Endothelial cell of umbilical vein (primary cell): Measurements from ENCODE around the gene ZC3H14. TPM values are rescaled to one million over a fixed set of nuclear protein-coding genes. Genes with fewer than 3 reads are reported as not detected.

Source experiments
- BruUV-seq: library from RNA; stranded (reverse); fragments of 400-500 nt; replicated peaks from 2 replicates; lab custom pipeline; 2021; lab: Mats Ljungman, UMichigan
- CTCF ChIA-PET: fragments of 300-600, 350-600 bp; sonication (Branson Sonifier 250); formaldehyde crosslinking; loops from one replicate; lab custom pipeline; 2021; ENCODE audit warnings: antibody characterized with exemption, inconsistent platforms; lab: Charles Lee
- POLR2A ChIA-PET: fragments of 300-600, 350-600 bp; sonication (Branson Sonifier 250); formaldehyde crosslinking; loops from one replicate; lab custom pipeline; 2021; ENCODE audit warnings: antibody characterized with exemption, inconsistent platforms; lab: Charles Lee
- DNase-seq: peaks from one replicate; pipeline ENCODE4 v3.0.0-alpha.2; 2011; ENCODE audit warnings: low read depth, low spot score
- FAIRE-seq: peaks from 2 replicates; lab custom pipeline; 2011; peaks lifted over from hg19 to GRCh38; lab: Jason Lieb, UNC
- H2AFZ ChIP-seq: 2 replicates; pipeline ENCODE4 v1.6.0; 2012; ENCODE audit warnings: low read depth, low read length, control low read depth, inconsistent platforms
- H3K27ac ChIP-seq: 2 replicates; pipeline ENCODE4 v1.5.1; 2011; ENCODE audit warnings: low read depth, mild to moderate bottlenecking, control low read depth, low read length, moderate library complexity; ENCODE audit not compliant: insufficient read depth
- H3K27me3 ChIP-seq, 2 experiments: 2 replicates each; pipeline versions ENCODE4 v1.6.0 to v1.6.1; 2011; ENCODE audit warnings: low read length in 2 of 2, mixed read lengths in 1 of 2; ENCODE audit not compliant: control insufficient read depth in 2 of 2, insufficient read depth in 2 of 2
- H3K36me3 ChIP-seq, 2 experiments: 2 replicates in 1 of 2; 3 replicates in 1 of 2; pipeline ENCODE4 v1.5.1; 2011; ENCODE audit warnings: low read length in 2 of 2, mild to moderate bottlenecking in 1 of 2, moderate library complexity in 1 of 2; ENCODE audit not compliant: control insufficient read depth in 2 of 2, insufficient read depth in 2 of 2; ENCODE audit errors: extremely low read depth in 1 of 2
- H3K4me1 ChIP-seq: 3 replicates; pipeline ENCODE4 v1.5.1; 2011; ENCODE audit warnings: mild to moderate bottlenecking, low read length; ENCODE audit not compliant: control insufficient read depth, insufficient read depth; ENCODE audit errors: extremely low read depth
- H3K4me2 ChIP-seq: 2 replicates; pipeline ENCODE4 v1.6.1; 2011; ENCODE audit warnings: low read length, control low read depth, mixed read lengths; ENCODE audit not compliant: insufficient read depth
- H3K4me3 ChIP-seq, 3 experiments: fragments of 200-600 bp in 1 of 3; sonication (generic), shearing (Covaris generic) in 1 of 3; replicated peaks in 1 of 3; 2 replicates each; pipeline ENCODE4 v1.5.1; 2011 to 2016; ENCODE audit warnings: control low read depth in 3 of 3, low read length in 3 of 3, mild to moderate bottlenecking in 2 of 3, inconsistent platforms in 1 of 3, low read depth in 1 of 3, moderate library complexity in 1 of 3; ENCODE audit not compliant: insufficient read depth in 1 of 3
- H3K79me2 ChIP-seq: 2 replicates; pipeline ENCODE4 v1.6.0; 2012; ENCODE audit warnings: low read length, inconsistent platforms; ENCODE audit not compliant: control insufficient read depth, insufficient read depth
- H3K9ac ChIP-seq: replicated peaks from 2 replicates; pipeline ENCODE3; 2011; ENCODE audit warnings: low read length, control low read depth; ENCODE audit not compliant: insufficient read depth; ENCODE audit errors: extremely low read depth
- H3K9me1 ChIP-seq: replicated peaks from 3 replicates; pipeline ENCODE4 v1.6.0; 2011; ENCODE audit warnings: mild to moderate bottlenecking, low read length; ENCODE audit not compliant: control insufficient read depth, insufficient read depth; ENCODE audit errors: extremely low read depth
- H3K9me3 ChIP-seq: replicated peaks from 2 replicates; pipeline ENCODE4 v1.5.1; 2012; ENCODE audit warnings: low read length, inconsistent platforms; ENCODE audit not compliant: control insufficient read depth, insufficient read depth
- H4K20me1 ChIP-seq: replicated peaks from 2 replicates; pipeline ENCODE3; 2011; ENCODE audit warnings: mild to moderate bottlenecking, low read length; ENCODE audit not compliant: control insufficient read depth, insufficient read depth; ENCODE audit errors: extremely low read depth
- CTCF ChIP-seq, 2 donors: IDR thresholded peaks; 1 replicate in 1 of 2; 2 replicates in 1 of 2; pipeline ENCODE4 v1.5.1; 2011; ENCODE audit warnings: low read length in 2 of 2, mild to moderate bottlenecking in 2 of 2, moderate library complexity in 2 of 2, control low read depth in 1 of 2, inconsistent platforms in 1 of 2, low read depth in 1 of 2; ENCODE audit not compliant: insufficient read depth in 1 of 2; ENCODE audit errors: extremely low read depth in 1 of 2
- EZH2 ChIP-seq: IDR thresholded peaks from 2 replicates; pipeline ENCODE4 v1.6.1; 2012; ENCODE audit warnings: borderline replicate concordance, low read depth, mild to moderate bottlenecking, moderate library complexity, low read length, inconsistent platforms; ENCODE audit not compliant: severe bottlenecking
- FOS ChIP-seq: IDR thresholded peaks from 2 replicates; pipeline ENCODE4 v1.6.1; 2011; ENCODE audit warnings: mild to moderate bottlenecking, low read length, moderate library complexity, borderline replicate concordance; ENCODE audit not compliant: insufficient read depth
- GATA2 ChIP-seq: IDR thresholded peaks from 2 replicates; pipeline ENCODE4 v1.7.0; 2011; ENCODE audit warnings: low read depth, mild to moderate bottlenecking, moderate library complexity, mixed read lengths, low read length; ENCODE audit not compliant: insufficient read length, insufficient read depth
- JUN ChIP-seq: IDR thresholded peaks from 2 replicates; pipeline ENCODE4 v1.6.1; 2011; ENCODE audit warnings: borderline replicate concordance, low read depth; ENCODE audit not compliant: insufficient read length, insufficient read depth
- MAX ChIP-seq: IDR thresholded peaks from 2 replicates; pipeline ENCODE4 v1.6.1; 2011; ENCODE audit not compliant: insufficient read depth, insufficient read length
- MYC ChIP-seq: IDR thresholded peaks from one replicate; pipeline ENCODE4 v1.6.1; 2011; ENCODE audit warnings: mild to moderate bottlenecking, low read depth, low read length
- POLR2A ChIP-seq: IDR thresholded peaks from 2 replicates; pipeline ENCODE4 v1.6.1; 2012; ENCODE audit warnings: low read depth, mild to moderate bottlenecking, control low read depth, low read length
- POLR2AphosphoS5 ChIP-seq: IDR thresholded peaks from 2 replicates; pipeline ENCODE4 v1.6.1; 2012; ENCODE audit warnings: low read depth, mild to moderate bottlenecking, control low read depth, low read length, moderate library complexity; ENCODE audit not compliant: insufficient read depth
- dilution Hi-C: fragments of 300-500 bp; cut with MboI; formaldehyde crosslinking; loops from one replicate; pipeline ENCODE4 v1.15.0; 2019; ENCODE audit warnings: low sequenced_read_pairs; ENCODE audit not compliant: extremely low pct_ligation_motif_present
- intact Hi-C: fragments of 100-400 bp; cut with micrococcal nuclease; formaldehyde crosslinking; loops from one replicate; pipeline ENCODE4 v1.10.0; 2022
- polyA plus RNA-seq, 4 experiments: library from polyadenylated mRNA; depleted of rRNA in 3 of 4; stranded (reverse) in 3 of 4; unstranded in 1 of 4; fragments of >200 nt; gene quantifications; 2 replicates each; pipeline versions ENCODE4 v1.2.1 to v1.2.3, GENCODE V29; 2011 to 2012; ENCODE audit warnings: missing spikeins in 1 of 4
- total RNA-seq: library from RNA; stranded (reverse); gene quantifications from 2 replicates; pipeline ENCODE4 v1.2.3, GENCODE V29; 2021

Gene ZC3H14
- total and polyA plus RNA-seq, 2 donors (not counting 3 experiments of a cell fraction or from before 2014, with no cell fraction given), result 61.2 to 61.8 TPM

GRCh38 chr14:88588081-88588480 lies 25.2 kb downstream of the ZC3H14 start:
- Histone ChIP-seq H3K27me3 (no peaks in the 10 kb centered on the region), H3K9ac (no peak overlapping the region), H3K9me1 (no peaks in the 10 kb centered on the region), H2AFZ (no peak overlapping the region), H4K20me1 (no peaks in the 10 kb centered on the region), H3K4me1 (no peaks in the 10 kb centered on the region), H3K79me2 (no peaks in the 10 kb centered on the region), H3K27ac (no peak overlapping the region), H3K9me3 (no peaks in the 10 kb centered on the region), H3K4me2 (no peak overlapping the region), H3K36me3 (peaks cover 6 to 14% of the 10 kb centered on the region in 2 experiments), H3K4me3 (no peak overlapping the region)
- CTCF ChIA-PET, result no interaction called here
- TF ChIP-seq GATA2 (no peak), MAX (no peak)
- FAIRE-seq (no peak), DNase-seq (no peak)
- dilution Hi-C loops, result no loop called here
- intact Hi-C loops, result no loop called here
- no TSS peak for BruUV-seq
- POLR2A ChIA-PET, result no interaction called here

GRCh38 chr14:88590173-88590572 lies 27.3 kb downstream of the ZC3H14 start:
- TF ChIP-seq FOS, result no peak
- no peak for TF ChIP-seq CTCF (IDR thresholded peaks at IDR 0.05; ENCODE audit: extremely low read depth in 1 of 2, insufficient read depth in 1 of 2, low read depth in 1 of 2, low read length in 2 of 2)
- TF ChIP-seq POLR2A, result no peak
- TF ChIP-seq GATA2, result no peak
- TF ChIP-seq MAX, result no peak
- no peak for TF ChIP-seq MYC
- no peak for TF ChIP-seq JUN
- no peak for TF ChIP-seq POLR2AphosphoS5
- no peak for TF ChIP-seq EZH2
- Histone ChIP-seq H3K27me3 (no peaks in the 10 kb centered on the region), H4K20me1 (no peaks in the 10 kb centered on the region), H3K9ac (no peak overlapping the region), H2AFZ (no peak overlapping the region), H3K27ac (no peak overlapping the region), H3K9me1 (no peaks in the 10 kb centered on the region), H3K79me2 (no peaks in the 10 kb centered on the region), H3K4me3 (no peak overlapping the region), H3K9me3 (no peaks in the 10 kb centered on the region), H3K36me3 (peaks cover 6 to 12% of the 10 kb centered on the region in 2 experiments), H3K4me1 (no peaks in the 10 kb centered on the region), H3K4me2 (no peak overlapping the region)
- intact Hi-C loops (no loop called here), dilution Hi-C loops (no loop called here)
- POLR2A ChIA-PET, result no interaction called here
- DNase-seq (no peak), FAIRE-seq (no peak)
- no TSS peak for BruUV-seq
- CTCF ChIA-PET, result interaction anchor here (1.0 kb wide), 1 partner anchor 14 kb away, joined by 3 read pairs; no protein-coding TSS in a partner anchor
